HG03575 (cell line): ENCODE data around the gene IL17RB.

Source experiments
- ATAC-seq: cut with Tn5 transposase; IDR thresholded peaks from one replicate; pipeline ENCODE4 v1.9.1; 2021; ENCODE audit not compliant: unreplicated experiment, insufficient number of reproducible peaks, low FRiP score; ENCODE audit errors: extremely low read depth

Gene IL17RB

DNA sequence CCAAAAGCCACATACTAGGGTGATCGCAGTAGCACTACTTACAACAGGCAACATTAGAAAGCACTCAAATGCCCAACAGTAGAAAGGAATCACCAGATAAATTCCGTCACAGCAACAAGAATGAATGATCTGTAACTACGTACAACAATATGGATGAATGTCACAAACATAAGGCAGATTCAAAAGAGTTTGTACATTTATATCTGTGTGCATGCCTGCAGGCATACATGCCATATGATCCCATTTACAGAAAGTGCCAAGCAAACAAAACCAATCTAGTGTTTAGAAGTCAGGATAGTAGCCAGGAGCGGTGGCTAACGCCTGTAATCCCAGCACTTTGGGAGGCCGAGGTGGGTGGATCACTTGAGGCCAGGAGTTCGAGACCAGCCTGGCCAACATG lies 3.5 kb downstream of the IL17RB start:
- no peak for ATAC-seq

DNA sequence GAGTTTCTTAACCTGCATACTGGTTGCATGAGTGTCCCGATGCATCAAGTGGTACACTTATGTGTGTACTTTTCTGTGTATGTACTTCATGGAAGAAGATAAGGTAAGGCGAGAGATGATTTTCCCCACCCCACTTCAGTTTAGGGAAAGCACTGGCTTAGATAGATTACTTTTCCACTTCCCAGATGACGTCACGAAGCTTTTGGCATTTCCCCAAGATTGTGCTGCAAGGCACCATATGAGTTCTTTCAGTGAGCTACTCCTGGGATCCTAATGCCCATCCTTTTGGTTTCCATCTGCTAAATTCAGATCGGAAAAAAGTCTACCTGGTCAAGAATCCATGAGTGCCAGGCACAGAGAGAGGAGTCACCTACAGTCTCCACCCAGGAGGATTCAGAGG lies 4.5 kb downstream of the IL17RB start:
- ATAC-seq: no peak

DNA sequence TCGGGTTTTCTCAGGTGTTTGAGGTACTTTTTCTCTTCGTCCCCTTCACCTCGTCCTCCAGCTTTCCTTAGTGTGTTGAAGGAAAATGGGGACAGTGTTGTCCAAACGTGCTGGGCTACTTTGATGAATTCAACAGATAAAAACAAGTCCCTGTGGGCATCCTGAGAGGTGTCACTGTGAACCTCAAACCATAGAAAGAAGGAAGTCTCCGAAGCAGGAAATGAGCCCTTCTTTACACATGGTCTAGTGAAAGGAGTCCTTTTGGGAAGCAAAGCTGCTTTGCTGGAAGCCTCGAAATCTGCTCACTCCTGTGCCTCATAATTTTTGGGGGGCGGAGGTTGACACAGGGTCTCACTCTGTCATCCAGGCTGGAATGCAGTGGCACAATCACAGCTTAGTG lies 10.6 kb downstream of the IL17RB start:
- ATAC-seq: no peak

DNA sequence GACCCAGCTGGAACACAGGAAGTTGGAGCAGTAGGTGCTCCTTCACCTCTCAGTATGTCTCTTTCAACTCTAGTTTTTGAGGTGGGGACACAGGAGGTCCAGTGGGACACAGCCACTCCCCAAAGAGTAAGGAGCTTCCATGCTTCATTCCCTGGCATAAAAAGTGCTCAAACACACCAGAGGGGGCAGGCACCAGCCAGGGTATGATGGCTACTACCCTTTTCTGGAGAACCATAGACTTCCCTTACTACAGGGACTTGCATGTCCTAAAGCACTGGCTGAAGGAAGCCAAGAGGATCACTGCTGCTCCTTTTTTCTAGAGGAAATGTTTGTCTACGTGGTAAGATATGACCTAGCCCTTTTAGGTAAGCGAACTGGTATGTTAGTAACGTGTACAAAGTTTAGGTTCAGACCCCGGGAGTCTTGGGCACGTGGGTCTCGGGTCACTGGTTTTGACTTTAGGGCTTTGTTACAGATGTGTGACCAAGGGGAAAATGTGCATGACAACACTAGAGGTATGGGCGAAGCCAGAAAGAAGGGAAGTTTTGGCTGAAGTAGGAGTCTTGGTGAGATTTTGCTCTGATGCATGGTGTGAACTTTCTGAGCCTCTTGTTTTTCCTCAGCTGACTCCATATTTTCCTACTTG lies 11.9 kb downstream of the IL17RB start:
- no peak for ATAC-seq

DNA sequence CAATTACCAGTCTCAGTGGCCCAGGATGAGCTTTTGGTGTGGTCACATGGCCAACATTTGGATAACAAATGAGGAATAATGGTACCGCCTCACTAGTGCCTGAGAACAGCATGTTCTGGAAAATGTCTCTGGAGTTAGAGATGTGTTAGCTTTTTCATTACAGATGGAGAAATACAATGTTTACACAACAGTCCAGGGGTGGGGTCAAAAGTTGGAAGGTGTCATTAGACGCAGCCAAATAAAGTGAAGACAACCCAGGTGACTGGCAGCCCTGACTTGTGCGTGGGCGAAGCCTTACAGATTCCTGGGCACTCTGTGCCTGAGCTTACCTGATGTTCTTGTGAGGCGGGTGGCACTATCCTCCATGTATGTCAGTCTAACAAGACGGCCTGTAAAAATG lies 12.8 kb downstream of the IL17RB start:
- no peak for ATAC-seq

DNA sequence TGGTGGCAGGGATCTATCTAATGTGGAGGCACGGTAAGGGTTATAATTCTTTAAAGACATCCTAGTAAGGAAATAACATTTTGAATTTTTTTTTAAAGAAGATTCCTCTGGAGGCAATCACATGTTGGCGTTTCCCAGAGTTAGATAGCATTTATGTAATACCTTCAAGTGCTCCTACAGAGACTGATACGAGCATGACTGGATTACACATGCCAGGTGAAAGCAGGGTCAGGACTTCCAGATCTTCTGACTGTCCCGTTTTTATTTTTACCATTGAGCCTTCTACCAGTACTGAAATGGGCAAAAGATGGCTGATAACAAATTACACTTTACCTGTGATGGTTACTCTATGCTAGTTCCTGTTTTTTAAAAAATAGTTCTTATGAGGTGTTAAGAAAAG lies 13.8 kb downstream of the IL17RB start:
- ATAC-seq: no peak

DNA sequence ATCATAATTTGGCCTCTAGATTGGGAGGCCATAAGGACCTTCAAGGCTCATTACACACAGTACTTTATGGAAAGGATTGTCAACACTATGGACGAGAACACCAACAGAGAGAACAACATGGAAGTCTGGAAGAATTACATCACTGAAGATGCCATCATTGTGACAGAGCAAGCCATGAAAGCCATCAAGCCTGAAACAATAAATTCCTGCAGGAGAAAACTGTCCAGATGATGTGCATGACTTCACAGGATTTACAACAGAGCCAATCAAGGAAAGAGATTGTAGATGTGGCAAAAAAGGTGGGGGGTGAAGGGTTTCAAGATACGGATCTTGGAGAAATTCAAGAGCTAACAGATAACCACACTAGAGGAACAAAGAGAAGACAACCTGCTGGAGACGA lies 15.9 kb downstream of the IL17RB start:
- no peak for ATAC-seq

DNA sequence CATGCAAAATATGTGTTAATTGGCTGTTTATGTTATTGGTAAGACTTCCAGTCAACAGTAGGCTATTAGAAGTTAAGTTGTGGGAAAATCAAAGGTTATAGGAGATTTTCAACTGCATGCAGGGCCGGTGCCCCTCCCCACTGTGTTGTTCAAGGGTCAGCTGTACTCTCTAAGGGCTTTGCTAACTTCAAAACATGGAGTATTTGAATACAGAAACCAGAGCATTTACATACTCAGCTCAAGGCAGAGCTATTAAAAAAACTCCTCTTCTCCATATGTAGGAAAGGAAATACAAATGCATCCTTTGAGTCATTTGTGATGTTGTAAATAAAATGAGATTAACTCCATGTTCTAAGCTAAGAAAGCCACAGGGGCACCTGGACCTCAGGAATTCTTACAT lies 16.8 kb downstream of the IL17RB start:
- ATAC-seq: no peak

DNA sequence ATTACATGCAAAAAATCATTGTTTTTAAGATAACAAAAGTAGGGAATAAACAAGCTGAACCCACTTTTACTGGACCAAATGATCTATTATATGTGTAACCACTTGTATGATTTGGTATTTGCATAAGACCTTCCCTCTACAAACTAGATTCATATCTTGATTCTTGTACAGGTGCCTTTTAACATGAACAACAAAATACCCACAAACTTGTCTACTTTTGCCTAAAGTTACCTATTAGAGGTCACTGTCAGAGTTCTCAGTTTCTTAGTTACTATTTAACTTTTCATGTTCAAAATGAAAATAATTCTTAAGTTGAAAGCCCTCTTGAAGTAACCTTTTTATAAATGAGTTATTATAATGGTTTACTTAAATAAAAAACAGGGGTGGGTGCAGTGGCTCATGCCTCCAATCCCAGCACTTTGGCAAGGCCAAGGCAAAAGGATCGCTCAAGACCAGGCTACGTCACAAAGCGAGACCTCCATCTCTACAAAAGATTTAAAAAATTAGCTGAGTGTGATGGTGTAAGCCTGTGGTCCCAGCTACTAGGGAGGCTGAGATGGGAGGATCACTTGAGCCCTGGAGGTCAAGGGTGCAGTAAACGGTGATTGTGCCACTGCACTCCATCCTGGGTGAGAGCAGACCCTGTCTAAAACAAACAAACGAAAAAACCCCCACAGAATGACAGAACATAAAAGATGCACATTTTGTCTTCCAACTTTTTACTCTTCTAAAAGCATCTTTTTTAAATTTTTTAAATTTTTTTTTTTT lies 19.5 kb downstream of the IL17RB start:
- ATAC-seq: no peak

DNA sequence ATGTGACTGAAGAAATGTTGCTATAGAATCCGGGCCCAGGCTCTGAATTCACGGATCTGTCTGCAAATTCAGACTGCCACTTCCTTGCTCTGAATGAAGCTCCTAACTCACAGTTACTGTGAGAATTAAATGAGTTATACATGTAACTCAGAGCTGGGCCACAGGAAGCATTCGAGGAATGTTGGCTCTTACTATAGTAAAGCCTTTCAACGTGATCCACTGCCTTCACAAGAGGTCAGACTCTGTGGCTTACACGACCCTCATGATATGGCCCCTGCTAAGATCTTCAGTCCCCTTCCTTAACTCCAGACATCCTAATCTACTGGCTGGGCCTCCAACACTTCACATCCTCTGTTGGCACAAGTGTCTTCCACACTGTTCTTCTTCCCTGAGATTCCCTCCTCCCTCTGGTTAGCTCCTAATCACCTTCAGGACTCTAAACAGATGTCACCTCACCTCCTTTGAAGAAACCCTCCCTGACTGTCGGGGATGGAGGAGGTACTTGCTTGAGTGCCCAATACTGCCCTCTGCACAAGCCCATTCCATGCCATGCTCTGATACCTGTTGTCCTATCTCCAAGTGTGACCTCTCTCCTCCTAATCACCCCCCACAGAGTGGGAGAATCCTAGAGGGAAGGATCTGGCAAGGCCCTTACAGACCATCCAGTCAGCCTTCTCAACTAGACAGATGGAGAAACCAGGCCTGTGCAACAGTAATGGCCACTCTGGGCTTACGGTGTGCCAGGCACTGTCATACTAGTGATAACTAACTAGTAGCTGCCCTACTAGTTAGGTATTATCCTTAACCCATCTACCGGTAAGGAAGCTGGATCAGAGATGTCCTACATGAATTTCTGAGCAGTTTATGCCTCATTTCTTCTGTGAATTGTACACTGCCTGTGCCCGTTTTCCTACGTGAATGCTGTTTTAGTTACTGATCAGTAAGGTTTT lies 34.3 kb downstream of the IL17RB start:
- no peak for ATAC-seq

DNA sequence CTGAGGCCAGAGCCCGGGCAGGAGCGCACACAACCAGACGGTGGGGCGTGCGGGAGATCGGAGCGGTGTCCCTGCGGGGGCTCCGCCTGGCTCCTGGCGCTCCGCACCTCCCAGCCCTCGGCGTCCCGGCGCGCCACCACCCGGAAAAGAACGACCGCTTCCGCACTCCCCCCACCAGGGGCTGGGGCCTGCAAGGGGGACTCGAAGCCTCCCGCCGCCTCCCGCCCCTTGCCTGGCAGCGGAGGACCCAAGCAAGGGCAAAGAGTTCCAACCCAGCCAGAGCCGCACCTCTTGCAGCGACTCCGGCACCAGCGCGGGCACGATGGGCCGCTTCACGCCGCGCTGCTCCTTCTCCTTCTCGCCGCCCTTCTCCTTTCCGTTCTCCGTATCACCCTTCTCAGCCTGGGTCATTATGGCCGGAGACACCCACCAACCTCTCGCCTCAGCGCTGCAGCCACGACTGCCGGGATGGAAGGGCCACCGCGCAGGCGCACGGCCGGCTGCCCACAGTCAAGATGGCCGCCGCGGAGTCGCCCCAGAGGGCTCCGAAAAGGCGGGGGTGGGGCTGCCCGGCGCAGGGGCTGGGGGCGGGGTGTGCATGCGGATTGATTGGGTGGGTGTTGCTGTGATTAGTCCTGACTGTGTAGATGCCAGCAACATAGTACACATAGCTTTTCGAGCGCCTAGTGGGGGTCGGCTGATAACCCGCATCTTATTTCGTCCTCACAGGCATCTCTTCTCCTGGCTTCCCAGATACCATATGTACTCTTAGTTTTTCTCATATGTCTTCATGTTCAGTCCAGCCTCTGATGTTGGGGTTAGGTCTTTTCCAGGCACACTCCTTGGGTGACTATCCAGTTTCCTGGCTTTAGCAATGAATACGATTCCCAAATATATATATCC lies 35.6 kb downstream of the IL17RB start, which contains the start of gene ACTR8:
TSS of gene ACTR8 (minus strand) at position 462 of the 903 bp plus-strand sequence. CDS start at position 411, 51 bp downstream.
- ATAC-seq: no peak

DNA sequence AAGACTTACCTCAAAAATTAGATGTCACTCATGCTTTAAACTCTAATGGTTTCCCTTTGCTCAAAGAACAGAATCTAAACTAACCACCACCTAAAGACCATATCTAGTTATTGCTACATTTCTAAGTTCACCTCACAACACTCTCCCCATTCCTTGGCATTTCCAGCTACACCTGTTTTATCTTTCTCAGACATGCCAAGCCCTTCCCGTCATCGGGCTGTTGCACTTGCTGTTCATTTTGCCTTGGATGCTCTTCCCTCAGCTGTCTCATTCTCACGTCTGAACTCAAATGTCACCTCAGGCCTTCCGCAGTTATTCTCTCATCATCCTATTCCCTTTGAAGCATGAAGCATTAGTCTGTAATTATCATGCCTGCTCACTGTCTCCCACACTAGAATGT lies 36.6 kb downstream of the IL17RB start:
- no peak for ATAC-seq

DNA sequence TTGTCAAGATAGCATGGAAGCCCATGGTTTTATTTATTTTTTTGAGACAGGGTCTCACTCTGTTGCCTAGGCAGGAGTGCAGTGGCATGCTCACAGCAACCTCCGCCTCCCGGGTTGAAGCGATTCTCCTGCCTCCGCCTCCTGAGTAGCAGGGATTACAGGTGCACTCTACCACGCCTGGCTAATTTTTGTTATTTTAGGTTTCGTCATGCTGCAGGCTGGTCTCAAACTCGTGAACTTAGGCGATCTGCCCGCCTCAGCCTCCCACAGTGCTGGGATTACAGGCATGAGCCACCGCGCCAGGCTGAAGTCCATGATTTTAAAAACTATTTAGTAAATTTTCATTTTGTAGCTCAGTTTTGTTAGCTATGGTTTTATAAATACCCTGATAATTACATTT lies 38.3 kb downstream of the IL17RB start:
- ATAC-seq: no peak

DNA sequence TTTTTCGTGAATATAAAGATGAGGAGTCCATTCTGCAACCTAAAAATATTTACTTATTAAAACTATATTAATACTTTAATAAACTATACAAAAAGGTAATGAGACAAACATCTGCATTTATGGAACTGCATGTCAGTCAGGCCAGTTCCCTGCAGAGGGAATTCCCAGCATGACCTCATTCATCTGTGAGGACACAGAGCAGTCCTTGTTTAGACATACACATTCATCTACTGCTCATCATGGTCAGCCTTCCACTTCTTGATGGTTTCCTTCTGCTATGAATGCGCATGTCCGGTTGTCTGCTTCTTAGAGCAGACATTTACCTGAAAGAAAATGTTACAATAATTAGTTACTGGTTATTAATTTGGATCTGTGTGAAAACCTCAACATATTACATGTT lies 38.9 kb downstream of the IL17RB start:
- no peak for ATAC-seq

DNA sequence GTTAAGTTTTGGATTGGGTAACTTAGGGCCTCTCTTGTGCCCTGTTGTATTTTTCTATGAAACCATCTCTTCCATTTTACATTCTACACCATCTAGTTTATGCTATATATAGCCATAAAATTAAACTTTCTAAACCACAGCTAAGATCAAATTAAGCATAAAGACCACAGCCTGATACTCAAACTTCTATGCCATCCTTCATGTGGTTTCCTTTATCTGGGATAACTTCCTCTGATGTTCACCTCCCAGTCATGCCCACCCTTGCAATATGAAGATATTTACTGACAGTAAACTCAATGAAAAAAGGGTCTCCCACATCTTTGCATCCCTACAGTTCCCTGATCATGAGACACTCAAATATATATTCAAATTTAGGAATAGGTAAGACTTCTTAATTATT lies 41.1 kb downstream of the IL17RB start:
- ATAC-seq: no peak

DNA sequence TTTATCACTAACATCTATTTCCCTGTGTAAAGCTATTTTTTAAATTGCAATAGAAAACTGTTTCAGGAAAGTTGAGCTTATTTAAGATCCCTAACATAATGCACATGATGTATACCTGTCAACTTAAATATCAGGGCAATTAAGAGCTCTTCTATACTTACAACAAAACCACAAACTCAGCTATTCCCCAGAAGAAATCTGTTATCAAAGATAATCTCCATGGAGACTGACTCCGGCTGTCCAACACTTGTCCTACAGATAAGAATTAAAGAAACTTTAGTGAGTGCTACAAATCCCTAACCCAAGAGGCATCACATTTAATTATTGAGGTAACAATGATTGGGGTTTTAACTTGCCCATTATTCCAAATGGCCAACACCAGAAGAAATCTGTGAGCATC lies 41.9 kb downstream of the IL17RB start:
- no peak for ATAC-seq

DNA sequence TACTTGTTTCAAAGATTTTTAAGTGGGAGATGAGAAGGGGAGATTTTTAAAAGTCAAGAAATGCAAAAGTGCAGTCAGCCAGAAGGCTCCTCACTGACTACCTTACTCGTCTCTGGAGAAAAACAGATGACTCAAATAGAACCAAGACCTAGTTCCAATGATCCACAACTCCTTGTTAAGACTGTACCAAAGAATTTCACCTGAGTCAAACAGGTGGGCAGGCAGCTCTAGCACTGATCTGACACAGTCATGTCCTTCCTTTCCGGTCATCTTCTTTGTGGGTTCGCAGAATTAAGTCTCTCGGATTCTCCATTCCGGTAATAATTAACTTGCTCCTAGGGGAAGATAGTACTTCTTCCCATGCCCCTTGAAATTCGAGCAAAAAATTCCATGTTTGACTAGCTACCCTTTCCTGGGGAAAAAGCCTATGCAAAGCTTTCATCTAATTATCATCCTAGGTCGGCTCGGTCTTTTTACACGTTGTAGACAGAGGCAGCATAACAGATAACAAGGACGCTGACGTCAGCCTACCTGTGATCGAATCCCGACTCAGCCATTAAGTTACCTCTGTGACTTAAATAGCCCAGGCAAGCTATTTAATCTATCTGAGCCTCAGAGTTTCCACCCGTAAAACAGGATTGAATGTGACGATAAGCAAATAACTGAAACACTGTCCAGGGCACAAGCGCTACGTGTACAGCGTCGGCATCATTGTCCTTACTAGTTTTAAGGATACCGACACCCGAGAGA lies 44.5 kb downstream of the IL17RB start:
- no peak for ATAC-seq
